Activated CD8-positive, alpha-beta memory T cell treated with anti-CD3 and anti-CD28 coated beads, Interleukin-2, amount 50 U/mL, for 1 hour (primary cell): Measurements from ENCODE around the gene ADNP.
A peak's percentile ranks its signal among the peaks of the same experiment; 100 is the strongest.

ENCODE experiments used
- DNase-seq: peaks from one replicate; pipeline ENCODE4 v3.0.0-alpha.2; 2020; ENCODE audit errors: extremely low read depth

ADNP gene

GRCh38 chr20:50932016-50932485 lies 814 bp upstream of the ADNP start:
- no peak for DNase-seq

GRCh38 chr20:50930976-50931305 lies 296 bp downstream of the ADNP start:
- no peak for DNase-seq

GRCh38 chr20:50930139-50930975 lies 880 bp downstream of the ADNP start:
- no peak for DNase-seq

- peak; percentile 91 for DNase-seq
Observed at GRCh38 chr20:50929299-50930138, 1.7 kb downstream of the ADNP start.

GRCh38 chr20:50928469-50928868 lies 2.8 kb downstream of the ADNP start:
- no peak for DNase-seq

GRCh38 chr20:50926530-50926929 lies 4.7 kb downstream of the ADNP start:
- DNase-seq: no peak

- DNase-seq: no peak
Observed at GRCh38 chr20:50924261-50924920, 6.8 kb downstream of the ADNP start.

GRCh38 chr20:50921803-50922501 lies 9.3 kb downstream of the ADNP start:
- no peak for DNase-seq

- no peak for DNase-seq
Observed at GRCh38 chr20:50920997-50921396, 10.2 kb downstream of the ADNP start.

- no peak for DNase-seq
Observed at GRCh38 chr20:50919567-50919966, 11.7 kb downstream of the ADNP start.

GRCh38 chr20:50918403-50918802 lies 12.8 kb downstream of the ADNP start:
- DNase-seq: no peak

- no peak for DNase-seq
Observed at GRCh38 chr20:50916934-50917333, 14.3 kb downstream of the ADNP start.

- DNase-seq: no peak
Observed at GRCh38 chr20:50916257-50916656, 15.0 kb downstream of the ADNP start.

GRCh38 chr20:50915424-50915823 lies 15.8 kb downstream of the ADNP start:
- DNase-seq: no peak

- no peak for DNase-seq
Observed at GRCh38 chr20:50913690-50914375, 17.4 kb downstream of the ADNP start.

GRCh38 chr20:50911716-50912115 lies 19.5 kb downstream of the ADNP start:
- DNase-seq: no peak

- no peak for DNase-seq
Observed at GRCh38 chr20:50911030-50911429, 20.2 kb downstream of the ADNP start.

- DNase-seq: no peak
Observed at GRCh38 chr20:50909413-50909812, 21.8 kb downstream of the ADNP start.

GRCh38 chr20:50904067-50904570 lies 27.1 kb downstream of the ADNP start:
- no peak for DNase-seq

- no peak for DNase-seq
Observed at GRCh38 chr20:50903353-50904051, 27.7 kb downstream of the ADNP start.
